ENCODE results near the gene B3GNT4.
"Not testable (repeated sequence)": the region's sequence is repeated elsewhere in the genome, so short reads cannot be mapped to it uniquely, and the experiment has no call there.

B3GNT4 gene

DNA sequence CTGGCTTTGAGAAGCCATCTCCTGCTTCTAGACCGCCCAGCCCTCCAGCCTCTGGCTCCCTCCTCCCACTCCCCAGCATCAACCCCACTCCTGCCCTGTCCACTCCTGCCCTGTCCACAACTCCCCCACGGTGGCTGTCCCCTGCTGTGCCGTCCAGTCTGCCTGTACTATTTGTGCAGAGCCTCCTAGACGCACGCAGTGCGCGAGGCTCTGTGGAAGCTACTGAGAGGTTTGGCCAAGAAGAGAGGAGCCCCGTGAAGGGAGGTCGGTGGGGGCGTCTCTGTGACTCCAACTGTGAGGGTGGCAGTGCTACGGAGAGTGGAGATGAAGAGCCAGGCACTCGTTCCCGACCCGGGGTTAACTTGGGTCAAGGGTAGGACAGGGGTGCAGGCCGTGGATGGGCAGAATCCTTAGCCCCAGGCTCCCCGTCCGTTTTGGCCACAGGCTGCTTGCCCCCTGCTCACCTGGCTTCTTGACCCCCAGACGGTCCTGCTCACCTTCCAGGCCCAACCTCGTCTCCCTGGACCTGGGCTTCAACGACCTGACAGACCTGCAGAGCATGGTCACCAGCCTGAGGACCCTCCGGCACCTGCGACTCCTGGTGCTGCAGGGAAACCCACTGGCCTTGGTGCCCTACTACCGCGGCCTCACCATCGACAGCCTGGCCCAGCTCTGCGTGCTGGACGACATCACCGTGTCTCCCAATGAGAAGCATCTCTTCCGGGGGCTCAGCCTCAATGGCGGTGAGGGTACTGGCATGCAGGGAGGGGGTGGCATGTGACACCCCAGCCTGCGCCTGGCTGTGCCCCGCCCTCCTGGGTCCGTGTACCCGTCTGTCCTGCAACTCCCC lies 13.7 kb upstream of the B3GNT4 start:
- DNase-seq (ENCODE audit: low spot score) = no peak

DNA sequence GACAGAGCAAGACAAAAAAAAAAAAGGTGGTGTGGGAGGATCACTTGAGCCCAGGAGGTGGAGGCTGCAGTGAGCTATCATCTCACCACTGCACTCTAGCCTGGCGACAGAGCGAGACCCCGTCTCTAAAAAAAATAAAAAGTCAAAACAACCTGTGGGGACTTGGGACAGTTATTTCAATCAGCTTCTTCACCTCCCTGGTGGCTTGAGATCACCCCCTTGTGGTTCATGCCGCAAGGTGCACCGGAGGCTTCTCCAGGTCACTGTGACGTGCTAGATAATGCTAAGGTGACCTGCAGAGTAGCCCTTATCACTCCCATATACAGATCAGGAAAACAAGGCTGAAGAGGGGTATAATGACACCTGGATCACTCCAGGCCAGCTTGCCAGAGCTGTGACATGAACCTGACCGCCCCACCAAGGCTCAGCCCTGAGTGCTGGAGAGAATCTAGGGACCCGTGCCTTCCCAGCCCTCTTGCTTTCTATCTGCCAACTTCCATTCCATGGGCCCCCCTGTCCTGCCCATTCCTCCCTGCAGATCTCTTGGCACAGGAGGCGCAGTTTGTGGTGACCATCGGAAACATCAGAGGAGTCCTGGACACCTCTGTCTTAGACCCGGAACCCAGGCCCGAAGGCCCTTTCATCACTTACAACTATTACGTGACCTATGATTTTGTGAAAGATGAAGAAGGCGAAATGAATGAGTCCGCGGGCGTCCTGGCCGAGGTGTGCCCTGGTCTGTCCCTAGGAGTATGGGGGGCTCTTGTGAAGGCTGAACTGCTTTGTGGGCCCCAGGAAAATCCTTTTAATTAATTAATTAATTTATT lies 12.5 kb upstream of the B3GNT4 start:
- no peak for DNase-seq (ENCODE audit: low spot score)

DNA sequence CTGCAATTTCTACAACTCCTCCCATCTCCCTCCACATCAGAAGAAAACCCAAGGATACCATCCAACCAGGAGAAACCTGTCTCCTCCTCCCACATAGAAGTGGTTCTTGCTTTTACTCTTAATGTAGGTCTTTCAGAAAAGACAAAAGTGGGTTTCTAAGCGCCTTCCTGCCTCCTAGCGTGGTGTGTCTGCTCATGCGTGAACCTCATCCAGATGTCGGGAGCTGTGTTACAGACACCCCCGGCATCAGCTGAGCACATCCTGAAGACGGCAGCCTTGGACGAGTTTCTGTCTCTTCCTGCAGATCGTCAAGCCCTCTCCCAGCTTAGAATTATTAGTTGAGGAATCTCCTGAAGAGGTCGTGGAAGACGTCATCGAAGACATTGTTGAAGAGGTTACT lies 11.1 kb upstream of the B3GNT4 start:
- DNase-seq (ENCODE audit: low spot score) = no peak

DNA sequence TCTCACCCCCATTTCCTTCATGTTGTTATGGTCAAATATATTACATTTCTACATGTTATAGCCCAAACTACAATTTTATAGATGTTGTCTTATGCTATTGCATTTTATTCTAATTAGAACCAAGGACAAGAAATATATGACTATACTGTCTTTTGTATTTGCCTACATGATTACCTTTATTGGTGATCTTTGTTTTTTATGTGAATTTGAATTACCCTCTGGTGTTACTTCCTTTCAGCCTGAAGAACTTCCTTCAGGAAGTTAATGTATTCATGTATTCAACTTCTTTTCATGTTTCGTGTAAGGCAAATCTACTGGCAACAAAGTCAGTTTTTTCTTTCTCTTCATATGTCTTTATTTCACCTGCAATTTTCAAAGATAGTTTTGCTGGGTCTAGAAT lies 8.7 kb upstream of the B3GNT4 start:
- no peak for DNase-seq (ENCODE audit: low spot score)

DNA sequence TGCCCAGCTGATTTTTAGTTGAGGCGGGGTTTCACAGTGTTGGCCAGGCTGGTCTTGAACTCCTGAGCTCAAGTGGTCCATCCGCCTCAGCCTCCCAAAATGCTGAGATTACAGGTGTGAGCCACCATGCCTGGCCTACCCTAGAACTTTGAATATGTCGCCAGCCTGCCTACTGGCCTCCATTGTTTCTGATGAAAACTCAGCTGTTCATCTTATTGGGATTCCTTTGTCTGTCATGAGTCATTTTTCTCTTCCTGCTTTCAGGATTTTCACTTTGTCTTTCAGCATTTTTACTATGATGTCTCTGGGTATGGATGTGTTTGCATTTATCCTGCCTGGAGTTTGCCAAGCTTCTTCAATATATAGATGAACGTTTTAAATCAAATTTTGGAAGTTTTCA lies 8.1 kb upstream of the B3GNT4 start:
- DNase-seq (ENCODE audit: low spot score) = no peak

DNA sequence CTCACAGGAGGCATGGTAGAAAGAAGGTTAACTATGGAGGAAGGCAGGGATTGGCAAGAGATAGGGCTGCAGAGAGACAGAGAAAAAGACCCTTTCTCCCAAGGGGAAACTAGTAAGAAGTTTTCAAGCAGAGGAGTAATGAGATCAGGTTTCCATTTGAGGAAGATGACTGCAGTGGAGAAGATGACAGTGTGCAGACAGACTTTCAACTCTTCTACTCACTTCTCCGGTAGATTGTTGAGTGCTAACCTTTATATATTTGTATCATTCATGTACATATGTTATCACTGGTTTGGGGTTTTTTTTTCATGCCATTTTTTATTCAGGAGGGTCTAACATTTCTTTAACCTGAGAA lies 5.9 kb upstream of the B3GNT4 start:
- no peak for DNase-seq (ENCODE audit: low spot score)

DNA sequence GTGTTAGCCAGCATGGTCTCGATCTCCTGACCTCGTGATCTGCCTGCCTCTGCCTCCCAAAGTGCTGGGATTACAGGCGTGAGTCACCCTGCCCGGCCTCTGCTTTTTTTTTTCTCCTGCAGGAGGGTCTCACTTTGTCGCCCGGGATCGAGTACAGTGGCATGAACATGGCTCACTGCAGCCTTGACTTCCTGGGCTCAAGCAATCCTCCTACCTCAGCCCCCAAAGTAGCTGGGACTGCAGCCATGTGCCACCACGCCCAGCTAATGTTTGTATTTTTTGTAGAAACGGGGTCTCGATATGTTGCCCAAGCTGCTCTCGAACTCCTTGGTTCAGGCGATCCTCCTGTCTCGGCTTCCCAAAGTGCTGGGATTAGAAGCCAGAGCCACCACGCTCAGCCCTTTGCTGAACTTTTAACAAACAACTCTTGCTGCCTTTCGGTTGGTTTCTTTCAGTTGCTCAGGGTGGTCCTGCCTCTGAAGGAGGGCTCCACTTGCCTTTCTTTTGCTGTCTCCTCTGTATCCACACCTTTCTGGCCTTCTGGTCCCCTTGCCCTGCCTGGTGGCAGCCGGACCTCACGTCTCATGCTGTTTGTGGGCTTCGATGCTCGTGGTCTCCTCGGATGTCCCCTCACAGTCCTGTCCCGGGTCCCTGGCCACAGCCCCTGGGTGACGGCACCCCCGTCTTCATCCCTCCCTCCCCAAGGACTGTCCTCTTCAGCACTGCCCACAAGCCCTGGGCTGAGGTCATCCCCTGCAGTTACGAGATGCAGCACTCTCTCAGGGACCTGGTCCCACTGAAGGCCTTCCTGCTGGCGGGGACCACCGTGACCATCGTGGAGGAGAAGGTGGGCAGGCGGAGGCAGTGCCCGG lies 3.8 kb upstream of the B3GNT4 start:
- no peak for DNase-seq (ENCODE audit: low spot score)

DNA sequence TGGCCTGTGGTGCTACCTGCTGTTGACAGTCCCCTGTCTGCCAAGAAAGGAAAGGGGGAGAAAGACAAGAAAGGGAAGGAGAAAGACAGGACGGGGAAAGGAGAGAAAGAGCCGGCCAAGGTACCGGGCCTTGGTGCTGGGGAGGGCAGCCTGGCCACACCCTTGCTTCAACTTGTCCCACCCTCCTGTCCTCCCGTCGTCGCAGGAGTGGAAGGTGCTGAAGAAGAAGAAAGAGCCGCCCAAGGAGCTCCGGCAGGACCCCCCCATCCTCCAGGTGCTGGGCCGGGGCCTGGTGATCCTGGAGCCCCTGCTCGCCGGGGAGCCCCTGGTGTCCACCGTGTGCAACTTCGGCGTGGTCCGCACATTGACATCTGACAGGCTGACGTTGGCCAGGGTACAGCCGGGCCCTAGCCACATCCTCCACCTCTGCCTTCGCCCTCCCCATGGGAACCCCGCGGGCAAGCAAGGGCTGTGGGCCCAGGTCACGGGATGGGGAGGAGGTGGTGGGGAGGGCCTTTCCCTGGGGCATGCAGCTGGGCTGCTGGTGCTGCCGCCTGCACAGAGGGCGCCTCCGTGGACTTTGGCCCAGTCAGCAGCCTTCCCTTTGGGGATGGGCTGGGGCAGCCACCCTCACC lies 2.9 kb upstream of the B3GNT4 start:
- no peak for DNase-seq (ENCODE audit: low spot score)

DNA sequence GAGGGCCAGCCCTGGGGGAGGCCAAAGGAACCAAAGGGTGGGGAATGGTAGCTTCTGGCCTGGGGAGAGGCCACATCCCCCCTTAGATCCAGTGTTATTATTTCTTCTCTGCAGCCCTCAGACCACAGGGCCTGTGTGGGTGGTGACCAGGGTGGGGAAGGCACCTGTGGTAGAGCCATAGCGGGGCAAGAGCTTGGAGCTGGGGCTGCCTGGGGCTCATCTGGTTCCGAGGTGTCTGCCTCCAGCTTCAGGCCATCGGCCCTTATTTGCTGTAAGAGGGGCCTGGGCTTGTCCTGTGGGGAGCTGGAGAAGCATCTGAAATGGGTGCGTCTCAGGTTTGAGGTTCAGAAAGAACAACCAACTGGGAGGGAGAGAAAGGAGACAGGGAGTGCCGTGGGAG lies 2.1 kb upstream of the B3GNT4 start:
- DNase-seq (ENCODE audit: low spot score) = no peak

DNA sequence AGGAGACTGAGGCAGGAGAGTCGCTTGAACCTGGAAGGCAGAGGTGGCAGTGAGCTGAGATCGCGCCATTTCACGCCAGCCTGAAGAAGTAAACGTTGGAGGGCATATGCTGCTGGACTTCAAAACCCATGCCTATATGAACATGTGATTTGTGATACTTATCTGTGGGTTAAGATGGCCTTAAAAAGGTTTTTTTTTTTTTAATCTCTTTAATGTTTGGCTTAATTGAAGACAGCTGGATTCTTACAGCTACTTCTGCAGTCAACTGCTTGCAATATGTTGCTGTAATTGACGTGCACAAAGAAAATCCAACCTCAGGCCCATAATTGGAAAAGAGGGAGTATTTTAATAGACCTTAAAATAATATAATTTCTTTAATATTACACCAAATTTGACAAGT lies 1.5 kb upstream of the B3GNT4 start:
- DNase-seq (ENCODE audit: low spot score) = no peak

DNA sequence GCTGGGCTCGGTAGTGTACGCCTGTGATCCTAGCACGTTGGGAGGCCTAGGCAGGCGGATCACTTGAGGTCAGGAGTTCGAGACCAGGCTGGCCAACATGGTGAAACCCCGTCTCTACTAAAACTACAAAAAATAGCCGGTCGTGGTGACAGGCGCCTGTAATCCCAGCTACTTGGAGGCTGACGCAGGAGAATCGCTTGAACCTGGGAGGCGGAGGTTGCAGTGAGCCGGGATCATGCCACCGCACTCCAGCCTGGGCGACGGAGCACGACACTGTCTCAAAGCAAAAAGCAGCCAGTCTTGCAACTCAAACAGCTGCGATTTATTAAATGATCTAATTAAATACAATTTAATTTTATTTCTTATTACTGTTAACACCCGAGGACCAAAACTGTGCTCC lies 698 bp upstream of the B3GNT4 start:
- not testable (repeated sequence) for DNase-seq (ENCODE audit: low spot score)

DNA sequence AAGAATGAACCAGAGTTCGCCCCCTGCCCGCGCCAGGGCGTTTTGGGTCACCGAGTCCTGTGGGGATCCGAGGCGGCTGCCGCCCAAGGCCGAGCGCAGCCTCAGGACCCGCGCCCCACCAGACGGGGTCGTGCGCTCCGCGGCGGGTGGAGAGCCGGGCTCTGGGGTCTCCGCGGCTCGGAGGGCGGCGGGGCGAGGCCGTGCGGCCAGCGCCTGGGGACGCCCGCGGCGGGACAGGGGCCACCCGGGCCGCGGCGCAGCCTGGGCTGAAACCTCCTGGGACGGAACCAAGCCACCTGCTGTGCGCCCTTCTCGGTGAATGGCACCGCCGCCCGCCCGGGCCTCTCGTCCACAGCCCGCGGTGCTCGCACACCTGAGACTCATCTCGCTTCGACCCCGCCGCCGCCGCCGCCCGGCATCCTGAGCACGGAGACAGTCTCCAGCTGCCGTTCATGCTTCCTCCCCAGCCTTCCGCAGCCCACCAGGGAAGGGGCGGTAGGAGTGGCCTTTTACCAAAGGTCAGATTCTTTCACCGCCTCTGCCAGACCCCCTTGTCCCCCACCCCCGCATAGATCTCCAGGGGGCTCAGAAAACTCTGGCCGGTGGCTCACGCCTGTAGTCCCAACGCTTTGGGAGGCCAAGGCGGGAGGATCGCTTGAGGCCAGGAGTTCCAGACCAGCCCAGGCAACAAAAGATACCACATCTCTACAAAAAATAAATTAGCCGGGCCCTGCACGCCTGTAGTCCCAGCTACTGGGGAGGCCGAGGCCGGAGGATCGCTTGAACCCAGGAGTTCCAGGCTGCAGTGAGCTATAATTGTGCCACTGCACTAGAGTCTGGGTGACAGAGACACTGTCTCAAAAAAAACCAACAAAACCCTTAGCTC lies 901 bp downstream of the B3GNT4 start:
- no peak for DNase-seq (ENCODE audit: low spot score)

DNA sequence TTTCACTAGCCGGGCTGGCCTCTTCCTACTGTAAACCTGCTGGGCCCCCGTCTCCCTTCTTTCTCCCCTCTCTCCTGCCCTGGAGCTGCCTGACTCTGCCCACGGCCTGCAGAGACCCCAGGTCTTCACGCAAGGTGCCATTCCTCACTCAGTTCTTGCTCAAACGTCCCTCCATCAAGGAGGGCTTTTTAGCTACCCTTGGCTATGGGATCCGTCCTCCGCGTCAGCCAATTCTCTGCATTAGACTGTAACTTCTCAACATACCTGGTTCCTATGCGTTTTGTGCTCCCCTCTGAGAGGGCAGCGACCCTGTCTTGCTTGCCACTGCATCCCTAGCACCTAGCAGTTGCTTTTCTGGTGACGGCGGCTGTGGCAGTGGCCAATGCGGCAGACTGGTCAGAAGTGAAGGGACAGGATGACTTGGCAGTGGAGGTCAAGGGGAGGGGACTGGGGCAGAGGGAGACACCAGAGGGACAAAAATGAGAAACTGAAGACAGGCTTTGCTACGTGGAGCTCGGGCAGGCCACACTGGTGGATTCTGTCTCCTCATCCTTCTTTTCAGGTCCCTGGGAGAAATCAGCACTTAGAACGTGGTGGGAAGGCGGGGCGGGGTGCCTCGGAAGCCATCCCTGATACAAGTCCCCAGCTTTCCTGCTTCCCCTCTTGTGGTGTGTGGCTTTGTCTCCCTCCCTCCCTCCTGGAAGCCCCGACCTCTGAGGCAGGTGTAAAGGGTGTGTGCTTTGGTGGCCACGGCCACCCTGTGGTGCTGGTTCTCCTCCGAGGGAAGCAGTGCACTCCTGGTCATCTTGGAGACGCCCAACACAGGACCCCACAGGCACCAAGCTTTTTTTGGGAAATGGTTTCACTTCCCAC lies 1.8 kb downstream of the B3GNT4 start:
- no peak for DNase-seq (ENCODE audit: low spot score)

DNA sequence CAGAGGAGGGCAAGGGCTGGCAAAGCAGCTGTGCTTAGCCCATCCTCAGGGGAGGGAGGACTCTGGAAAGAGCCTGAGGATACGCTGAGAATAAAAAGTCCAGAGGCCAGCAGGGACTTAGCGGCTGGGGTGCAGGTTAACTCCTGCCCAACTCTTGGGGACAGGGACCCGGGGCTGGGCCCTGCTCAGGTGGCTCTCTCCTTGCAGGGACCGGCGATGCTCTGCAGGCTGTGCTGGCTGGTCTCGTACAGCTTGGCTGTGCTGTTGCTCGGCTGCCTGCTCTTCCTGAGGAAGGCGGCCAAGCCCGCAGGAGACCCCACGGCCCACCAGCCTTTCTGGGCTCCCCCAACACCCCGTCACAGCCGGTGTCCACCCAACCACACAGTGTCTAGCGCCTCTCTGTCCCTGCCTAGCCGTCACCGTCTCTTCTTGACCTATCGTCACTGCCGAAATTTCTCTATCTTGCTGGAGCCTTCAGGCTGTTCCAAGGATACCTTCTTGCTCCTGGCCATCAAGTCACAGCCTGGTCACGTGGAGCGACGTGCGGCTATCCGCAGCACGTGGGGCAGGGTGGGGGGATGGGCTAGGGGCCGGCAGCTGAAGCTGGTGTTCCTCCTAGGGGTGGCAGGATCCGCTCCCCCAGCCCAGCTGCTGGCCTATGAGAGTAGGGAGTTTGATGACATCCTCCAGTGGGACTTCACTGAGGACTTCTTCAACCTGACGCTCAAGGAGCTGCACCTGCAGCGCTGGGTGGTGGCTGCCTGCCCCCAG lies 2.8 kb downstream of the B3GNT4 start:
- no peak for DNase-seq (ENCODE audit: low spot score)

DNA sequence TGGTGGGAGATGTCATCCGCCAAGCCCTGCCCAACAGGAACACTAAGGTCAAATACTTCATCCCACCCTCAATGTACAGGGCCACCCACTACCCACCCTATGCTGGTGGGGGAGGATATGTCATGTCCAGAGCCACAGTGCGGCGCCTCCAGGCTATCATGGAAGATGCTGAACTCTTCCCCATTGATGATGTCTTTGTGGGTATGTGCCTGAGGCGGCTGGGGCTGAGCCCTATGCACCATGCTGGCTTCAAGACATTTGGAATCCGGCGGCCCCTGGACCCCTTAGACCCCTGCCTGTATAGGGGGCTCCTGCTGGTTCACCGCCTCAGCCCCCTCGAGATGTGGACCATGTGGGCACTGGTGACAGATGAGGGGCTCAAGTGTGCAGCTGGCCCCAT lies 3.5 kb downstream of the B3GNT4 start:
- no peak for DNase-seq (ENCODE audit: low spot score)

DNA sequence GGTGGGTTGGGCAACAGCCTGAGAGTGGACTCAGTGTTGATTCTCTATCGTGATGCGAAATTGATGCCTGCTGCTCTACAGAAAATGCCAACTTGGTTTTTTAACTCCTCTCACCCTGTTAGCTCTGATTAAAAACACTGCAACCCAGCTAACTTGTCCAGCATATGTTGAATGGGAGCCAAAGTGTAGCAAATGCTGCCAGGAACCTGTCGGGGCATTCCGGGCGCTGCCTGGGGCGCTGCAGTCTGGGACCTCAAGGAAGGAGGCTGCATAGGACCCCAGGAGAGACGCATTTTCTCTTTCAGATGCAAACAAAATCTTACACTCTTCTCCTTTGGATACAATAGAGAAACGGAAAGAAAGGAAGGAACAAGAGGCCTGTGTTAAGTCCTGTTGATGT lies 3.9 kb downstream of the B3GNT4 start:
- no peak for DNase-seq (ENCODE audit: low spot score)

DNA sequence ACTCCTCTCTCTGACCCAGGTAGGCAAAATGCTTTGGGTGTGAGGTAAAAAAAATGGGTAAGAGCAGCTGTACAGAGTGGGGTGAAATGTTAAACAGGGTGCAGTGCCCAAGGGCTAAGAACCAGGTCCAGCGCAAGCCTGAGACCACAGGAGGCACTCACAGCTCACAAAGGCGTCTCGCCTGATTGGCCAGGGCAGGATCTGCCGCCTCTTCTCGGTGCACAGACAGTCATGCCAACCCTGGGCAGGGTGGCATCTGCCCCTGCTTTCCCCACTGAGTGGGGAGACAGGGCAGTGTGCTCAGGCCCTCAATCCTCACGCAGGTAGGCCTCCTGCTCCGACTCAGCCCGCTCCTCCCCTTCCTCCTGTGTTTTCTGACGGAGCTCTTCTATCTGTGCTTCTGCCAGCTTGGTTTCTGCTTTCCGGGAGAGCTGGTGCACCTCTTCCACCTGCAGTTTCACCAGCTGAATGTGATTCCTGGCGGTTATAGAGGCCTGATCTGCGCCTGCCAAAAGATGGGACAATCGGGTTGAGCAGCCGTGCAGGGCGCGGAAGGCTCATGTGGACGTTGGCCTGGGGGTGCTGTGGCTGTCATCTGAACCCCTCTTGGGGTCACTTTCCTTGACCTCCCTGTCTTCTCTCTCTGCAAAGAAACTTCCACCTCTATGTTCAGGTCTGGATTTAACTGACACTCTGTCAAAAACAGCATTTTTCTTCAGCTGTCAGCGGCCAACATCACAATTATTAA lies 4.7 kb downstream of the B3GNT4 start:
- DNase-seq (ENCODE audit: low spot score) = no peak

DNA sequence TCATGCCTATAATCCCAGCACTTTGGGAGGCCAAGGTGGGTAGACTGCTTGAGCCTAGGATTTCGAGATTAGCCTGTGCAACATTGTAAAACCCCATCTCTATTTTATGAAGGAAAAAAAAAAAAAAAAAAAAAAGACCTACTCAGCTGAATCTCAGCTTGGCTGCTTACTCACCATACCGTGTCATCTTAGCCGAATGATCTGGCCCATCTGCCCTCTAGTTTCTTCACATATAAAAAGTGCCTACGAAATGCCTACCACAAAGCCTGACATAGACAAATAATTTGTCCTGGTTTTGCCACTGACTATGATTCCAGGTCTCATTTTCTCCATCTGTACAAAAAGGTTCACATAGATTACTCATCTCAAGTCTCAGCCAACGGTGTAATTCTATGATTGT lies 12.3 kb downstream of the B3GNT4 start:
- DNase-seq (ENCODE audit: low spot score) = no peak

DNA sequence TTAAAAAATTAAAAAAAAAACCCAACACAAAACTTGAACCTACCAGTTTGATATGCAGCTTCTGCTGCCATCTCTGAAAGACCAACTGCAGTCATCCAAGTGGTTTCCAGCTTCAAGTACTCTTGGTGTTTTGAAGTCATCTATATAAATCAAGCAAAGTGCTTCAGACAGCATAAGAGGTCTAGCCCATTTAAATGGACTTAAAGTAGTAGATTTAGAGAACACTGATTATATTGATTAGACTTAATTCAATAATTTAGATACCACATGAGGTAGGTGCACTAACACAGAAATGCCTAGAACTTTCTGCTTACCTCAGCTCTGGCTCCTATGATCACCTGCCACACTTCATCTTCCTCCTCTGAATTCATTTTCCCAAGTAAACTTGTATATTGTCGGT lies 12.9 kb downstream of the B3GNT4 start:
- DNase-seq (ENCODE audit: low spot score) = no peak

Data from globus pallidus (tissue), 1 donor.